Omental fat pad (tissue), 4 donors: ENCODE data around the gene AGAP1. TPM values are rescaled to one million over a fixed set of nuclear protein-coding genes. Genes with fewer than 3 reads are reported as not detected.
A peak's percentile ranks its signal among the peaks of the same experiment; 100 is the strongest.

Experiments
- ATAC-seq: fragments of 150-250 bp; one replicate; pipeline ENCODE4 v1.9.1; 2016; ENCODE audit warnings: mild to moderate bottlenecking, moderate library complexity; ENCODE audit not compliant: low FRiP score
- DNase-seq: peaks from one replicate; pipeline ENCODE4 v3.0.0-alpha.2; 2019; ENCODE audit warnings: low spot score
- CTCF ChIP-seq, 3 donors: fragments of 450-650 bp; IDR thresholded peaks; one replicate each; pipeline ENCODE4 v1.5.1; 2016 to 2017; ENCODE audit warnings: antibody characterized with exemption in 3 of 3, mild to moderate bottlenecking in 3 of 3, moderate library complexity in 2 of 3
- total RNA-seq, 4 donors: library from RNA; depleted of rRNA; stranded (reverse); fragments of >200 nt; gene quantifications; one replicate each; pipeline ENCODE4 v1.1.0, GENCODE V29; 2016

The AGAP1 gene
- total RNA-seq, 4 donors from 2014 or later: 15.5 to 24.3 (median 16.2) TPM

- DNase-seq (no peak), ATAC-seq (no peak)
- no peak for TF ChIP-seq CTCF (IDR thresholded peaks at IDR 0.05)
These were observed 171.9 kb downstream of the AGAP1 start for GRCh38 chr2:235665661-235666212.

GRCh38 chr2:235666213-235666781, 172.5 kb downstream of the AGAP1 start:
- ATAC-seq (no peak), DNase-seq (no peak)
- no peak for TF ChIP-seq CTCF (IDR thresholded peaks at IDR 0.05)

GRCh38 chr2:235668782-235669181, 174.9 kb downstream of the AGAP1 start:
- TF ChIP-seq CTCF (IDR thresholded peaks at IDR 0.05): no peak

GRCh38 chr2:235669269-235669831, 175.5 kb downstream of the AGAP1 start:
- ATAC-seq (peak; percentile 78), DNase-seq (no peak)
- TF ChIP-seq CTCF (IDR thresholded peaks at IDR 0.05): no peak

More at GRCh38 chr2:235668782-235669181, 174.9 kb downstream of the AGAP1 start:
- DNase-seq (no peak), ATAC-seq (no peak)

- peak in 1 of 3 donors; percentile 4 for TF ChIP-seq CTCF (IDR thresholded peaks at IDR 0.05)
- DNase-seq: no peak
- ATAC-seq: peak; percentile 77
These were observed 176.4 kb downstream of the AGAP1 start for GRCh38 chr2:235669983-235670962.

GRCh38 chr2:235670974-235671787, 177.3 kb downstream of the AGAP1 start:
- peak; percentile 10 for ATAC-seq
- DNase-seq: no peak
- no peak for TF ChIP-seq CTCF (IDR thresholded peaks at IDR 0.05)
